ENCODE measurements around the gene REXO2.
A peak's percentile ranks its signal among the peaks of the same experiment; 100 is the strongest.

The REXO2 gene

GRCh38 chr11:114439229-114440120, at the start of gene REXO2:
Gene REXO2, plus strand, starts transcription at chr11:114439467. Its CDS starts 62 bp downstream, at chr11:114439529.
- DNase-seq (ENCODE audit: low read depth in 2 of 2) = peak; percentile 91 to 94

- DNase-seq (ENCODE audit: low read depth in 2 of 2) = no peak
Observed at GRCh38 chr11:114392735-114393667, 46.3 kb upstream of the REXO2 start.

GRCh38 chr11:114395736-114396135, 43.5 kb upstream of the REXO2 start:
- DNase-seq (ENCODE audit: low read depth in 2 of 2) = no peak

GRCh38 chr11:114396916-114397315, 42.4 kb upstream of the REXO2 start:
- DNase-seq (ENCODE audit: low read depth in 2 of 2) = no peak

GRCh38 chr11:114397349-114397982, 41.8 kb upstream of the REXO2 start:
- DNase-seq (ENCODE audit: low read depth in 2 of 2) = no peak

- DNase-seq (ENCODE audit: low read depth in 2 of 2) = no peak
Observed at GRCh38 chr11:114398303-114398920, 40.9 kb upstream of the REXO2 start.

- DNase-seq (ENCODE audit: low read depth in 2 of 2) = no peak
Observed at GRCh38 chr11:114399490-114400215, 39.6 kb upstream of the REXO2 start.

- peak; percentile 96 to 98 for DNase-seq (ENCODE audit: low read depth in 2 of 2)
Observed at GRCh38 chr11:114400216-114400914, 38.9 kb upstream of the REXO2 start, which contains the start of the genes C11orf71 and RBM7. Gene C11orf71, minus strand, starts transcription at chr11:114400511. Its CDS starts 180 bp downstream, at chr11:114400331. Gene RBM7, plus strand, starts transcription at chr11:114400666. Its CDS starts 6 bp downstream, at chr11:114400672.

GRCh38 chr11:114400915-114401223, 38.4 kb upstream of the REXO2 start:
- DNase-seq (ENCODE audit: low read depth in 2 of 2) = no peak

- no peak for DNase-seq (ENCODE audit: low read depth in 2 of 2)
Observed at GRCh38 chr11:114401311-114401710, 38.0 kb upstream of the REXO2 start.

GRCh38 chr11:114412946-114413345, 26.3 kb upstream of the REXO2 start:
- no peak for DNase-seq (ENCODE audit: low read depth in 2 of 2)

- DNase-seq (ENCODE audit: low read depth in 2 of 2) = no peak
Observed at GRCh38 chr11:114413958-114414357, 25.3 kb upstream of the REXO2 start.

GRCh38 chr11:114416441-114416961, 22.8 kb upstream of the REXO2 start:
- DNase-seq (ENCODE audit: low read depth in 2 of 2) = no peak

- DNase-seq (ENCODE audit: low read depth in 2 of 2) = no peak
Observed at GRCh38 chr11:114426280-114426679, 13.0 kb upstream of the REXO2 start.

GRCh38 chr11:114430290-114430689, 9.0 kb upstream of the REXO2 start:
- DNase-seq (ENCODE audit: low read depth in 2 of 2) = no peak

- DNase-seq (ENCODE audit: low read depth in 2 of 2) = no peak
Observed at GRCh38 chr11:114432893-114433292, 6.4 kb upstream of the REXO2 start.

GRCh38 chr11:114433376-114433775, 5.9 kb upstream of the REXO2 start:
- DNase-seq (ENCODE audit: low read depth in 2 of 2) = no peak

GRCh38 chr11:114438303-114438702, 964 bp upstream of the REXO2 start:
- no peak for DNase-seq (ENCODE audit: low read depth in 2 of 2)

- no peak for DNase-seq (ENCODE audit: low read depth in 2 of 2)
Observed at GRCh38 chr11:114440121-114440860, 1.0 kb downstream of the REXO2 start.
